OCI-LY3 (cell line): Measurements from ENCODE around the gene PTPRT.

Experiments used
- CTCF ChIP-seq: fragments of 200-600, 300-600 bp; sonication (generic); IDR thresholded peaks from 2 replicates; pipeline ENCODE4 v1.5.1; 2014; ENCODE audit warnings: antibody characterized with exemption, low read length, low read depth
- EZH2phosphoT487 ChIP-seq: fragments of 200-600 bp; shearing (Covaris generic); IDR thresholded peaks from 2 replicates; pipeline ENCODE4 v1.6.1; 2018; ENCODE audit warnings: antibody characterized with exemption, mixed run types, low read depth

GRCh38 chr20:42706759-42707158 is 482.9 kb downstream of the PTPRT start:
- TF ChIP-seq CTCF, result no peak
- TF ChIP-seq EZH2phosphoT487, result no peak
